ENCODE data around the gene NCAM1.

Gene NCAM1

DNA sequence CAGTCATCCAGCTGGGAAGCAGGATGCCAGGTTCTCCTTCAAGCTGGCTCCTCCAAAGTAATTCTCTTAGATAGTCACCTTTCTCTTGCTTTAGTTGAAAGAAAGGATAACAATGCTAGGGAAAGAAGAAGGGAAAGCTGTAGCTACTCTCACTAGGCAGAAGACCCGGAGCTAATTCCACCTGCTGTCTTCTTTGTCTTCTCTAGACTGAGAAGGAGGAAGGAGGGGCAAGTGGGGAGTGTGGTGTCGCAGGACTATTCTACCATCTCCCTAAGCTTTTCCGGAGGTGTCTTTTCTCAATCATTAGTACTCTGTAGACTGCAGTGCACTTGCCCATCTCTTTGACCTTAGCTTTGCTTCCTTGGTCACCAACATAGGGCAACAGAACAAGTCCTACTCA is 162.8 kb downstream of the NCAM1 start:
- no peaks in the 10 kb centered on the region for H3K36me3 ChIP-seq (ENCODE audit: control insufficient read depth in 2 of 2, insufficient read depth in 1 of 2, low read length in 2 of 2)
- no peak for TF ChIP-seq BCL11B (tag by site-specific recombination; IDR thresholded peaks at IDR 0.05; ENCODE audit: low read depth)
- TF ChIP-seq ZNF175 (tag by site-specific recombination; IDR thresholded peaks at IDR 0.05): no peak
- TF ChIP-seq YY1 (tag by site-specific recombination; IDR thresholded peaks at IDR 0.05): no peak
- H3K27ac ChIP-seq (ENCODE audit: extremely low read depth, low read depth, low read length): no peak overlapping the region
- no peak overlapping the region for H3K4me3 ChIP-seq (ENCODE audit: low read depth, low read length)
- POLR2A ChIA-PET: no interaction called here
- 0 out of 2 replicates have a peak, but pooled peaks cover 2% of the 10 kb centered on the region for H3K4me1 ChIP-seq (ENCODE audit: control insufficient read depth, insufficient read depth, low read length)
- no peaks in the 10 kb centered on the region for H3K9me3 ChIP-seq (ENCODE audit: control insufficient read depth, insufficient read depth, low read depth, low read length)
- CTCF ChIA-PET: interaction anchor here (0.6 to 2.2 kb wide), 5 partner anchors 9 to 1141 kb away, joined by 3 to 7 read pairs (median 4); no protein-coding TSS in a partner anchor

DNA sequence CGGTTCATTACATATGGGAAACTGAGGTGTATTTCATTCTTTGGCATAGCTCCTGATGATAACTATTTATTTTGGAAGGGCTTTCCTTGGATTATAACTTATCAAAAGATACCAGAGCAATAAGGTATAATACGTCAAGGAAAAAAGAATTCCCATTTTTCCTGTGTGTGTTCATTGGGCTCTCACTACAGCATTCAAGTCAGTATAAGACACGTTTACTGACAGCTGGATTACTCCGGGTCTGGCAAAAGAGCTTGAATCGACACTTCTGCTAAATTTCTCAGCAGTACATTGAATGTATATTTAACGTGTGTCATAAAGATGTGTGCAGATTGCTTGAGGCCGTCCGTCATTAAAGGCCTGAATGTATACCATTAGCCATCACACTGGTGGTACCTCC is 163.4 kb downstream of the NCAM1 start:
- no peaks in the 10 kb centered on the region for H3K9me3 ChIP-seq (ENCODE audit: control insufficient read depth, insufficient read depth, low read depth, low read length)
- H3K4me3 ChIP-seq (ENCODE audit: low read depth, low read length): no peak overlapping the region
- no peaks in the 10 kb centered on the region for H3K36me3 ChIP-seq (ENCODE audit: control insufficient read depth in 2 of 2, insufficient read depth in 1 of 2, low read length in 2 of 2)
- H3K4me1 ChIP-seq (ENCODE audit: control insufficient read depth, insufficient read depth, low read length): 0 out of 2 replicates have a peak, but pooled peaks cover 2% of the 10 kb centered on the region
- H3K27ac ChIP-seq (ENCODE audit: extremely low read depth, low read depth, low read length): no peak overlapping the region
- POLR2A ChIA-PET: no interaction called here
- TF ChIP-seq ZNF423 (tag by site-specific recombination; IDR thresholded peaks at IDR 0.05): no peak
- TF ChIP-seq, protein P1, sequence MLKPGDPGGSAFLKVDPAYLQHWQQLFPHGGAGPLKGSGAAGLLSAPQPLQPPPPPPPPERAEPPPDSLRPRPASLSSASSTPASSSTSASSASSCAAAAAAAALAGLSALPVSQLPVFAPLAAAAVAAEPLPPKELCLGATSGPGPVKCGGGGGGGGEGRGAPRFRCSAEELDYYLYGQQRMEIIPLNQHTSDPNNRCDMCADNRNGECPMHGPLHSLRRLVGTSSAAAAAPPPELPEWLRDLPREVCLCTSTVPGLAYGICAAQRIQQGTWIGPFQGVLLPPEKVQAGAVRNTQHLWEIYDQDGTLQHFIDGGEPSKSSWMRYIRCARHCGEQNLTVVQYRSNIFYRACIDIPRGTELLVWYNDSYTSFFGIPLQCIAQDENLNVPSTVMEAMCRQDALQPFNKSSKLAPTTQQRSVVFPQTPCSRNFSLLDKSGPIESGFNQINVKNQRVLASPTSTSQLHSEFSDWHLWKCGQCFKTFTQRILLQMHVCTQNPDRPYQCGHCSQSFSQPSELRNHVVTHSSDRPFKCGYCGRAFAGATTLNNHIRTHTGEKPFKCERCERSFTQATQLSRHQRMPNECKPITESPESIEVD (tag by site-specific recombination; IDR thresholded peaks at IDR 0.05): no peak
- no peak for TF ChIP-seq ZNF707 (tag by site-specific recombination; IDR thresholded peaks at IDR 0.05)
- no peak for TF ChIP-seq ZNF341 (tag by site-specific recombination; IDR thresholded peaks at IDR 0.05; ENCODE audit: low read depth)
- TF ChIP-seq ZNF404 (tag by site-specific recombination; IDR thresholded peaks at IDR 0.05): no peak
- no peak for TF ChIP-seq KLF1 (tag by site-specific recombination; IDR thresholded peaks at IDR 0.05)
- TF ChIP-seq ZNF830 (tag by site-specific recombination; IDR thresholded peaks at IDR 0.05; ENCODE audit: low read depth): no peak
- TF ChIP-seq ZNF121 (tag by site-specific recombination; IDR thresholded peaks at IDR 0.05): no peak
- TF ChIP-seq ZNF837 (tag by site-specific recombination; IDR thresholded peaks at IDR 0.05): no peak
- TF ChIP-seq ZNF585B (tag by site-specific recombination; IDR thresholded peaks at IDR 0.05): no peak
- TF ChIP-seq ZNF610 (tag by site-specific recombination; IDR thresholded peaks at IDR 0.05; ENCODE audit: borderline replicate concordance): no peak
- TF ChIP-seq, protein P2, sequence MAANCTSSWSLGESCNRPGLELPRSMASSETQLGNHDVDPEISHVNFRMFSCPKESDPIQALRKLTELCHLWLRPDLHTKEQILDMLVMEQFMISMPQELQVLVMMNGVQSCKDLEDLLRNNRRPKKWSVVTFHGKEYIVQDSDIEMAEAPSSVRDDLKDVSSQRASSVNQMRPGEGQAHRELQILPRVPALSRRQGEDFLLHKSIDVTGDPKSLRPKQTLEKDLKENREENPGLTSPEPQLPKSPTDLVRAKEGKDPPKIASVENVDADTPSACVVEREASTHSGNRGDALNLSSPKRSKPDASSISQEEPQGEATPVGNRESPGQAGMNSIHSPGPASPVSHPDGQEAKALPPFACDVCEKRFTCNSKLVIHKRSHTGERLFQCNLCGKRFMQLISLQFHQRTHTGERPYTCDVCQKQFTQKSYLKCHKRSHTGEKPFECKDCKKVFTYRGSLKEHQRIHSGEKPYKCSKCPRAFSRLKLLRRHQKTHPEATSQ (tag by site-specific recombination; IDR thresholded peaks at IDR 0.05): no peak
- TF ChIP-seq PRDM1 (tag by site-specific recombination; IDR thresholded peaks at IDR 0.05): no peak
- no peak for TF ChIP-seq ZSCAN30 (tag by site-specific recombination; IDR thresholded peaks at IDR 0.05)
- no peak for TF ChIP-seq ZFP37 (tag by site-specific recombination; IDR thresholded peaks at IDR 0.05)
- no peak for TF ChIP-seq ZNF335 (tag by site-specific recombination; conservative IDR thresholded peaks at IDR 0.05)
- CTCF ChIA-PET: interaction anchor here (0.6 to 2.2 kb wide), 5 partner anchors 10 to 1140 kb away, joined by 3 to 7 read pairs (median 4); no protein-coding TSS in a partner anchor

DNA sequence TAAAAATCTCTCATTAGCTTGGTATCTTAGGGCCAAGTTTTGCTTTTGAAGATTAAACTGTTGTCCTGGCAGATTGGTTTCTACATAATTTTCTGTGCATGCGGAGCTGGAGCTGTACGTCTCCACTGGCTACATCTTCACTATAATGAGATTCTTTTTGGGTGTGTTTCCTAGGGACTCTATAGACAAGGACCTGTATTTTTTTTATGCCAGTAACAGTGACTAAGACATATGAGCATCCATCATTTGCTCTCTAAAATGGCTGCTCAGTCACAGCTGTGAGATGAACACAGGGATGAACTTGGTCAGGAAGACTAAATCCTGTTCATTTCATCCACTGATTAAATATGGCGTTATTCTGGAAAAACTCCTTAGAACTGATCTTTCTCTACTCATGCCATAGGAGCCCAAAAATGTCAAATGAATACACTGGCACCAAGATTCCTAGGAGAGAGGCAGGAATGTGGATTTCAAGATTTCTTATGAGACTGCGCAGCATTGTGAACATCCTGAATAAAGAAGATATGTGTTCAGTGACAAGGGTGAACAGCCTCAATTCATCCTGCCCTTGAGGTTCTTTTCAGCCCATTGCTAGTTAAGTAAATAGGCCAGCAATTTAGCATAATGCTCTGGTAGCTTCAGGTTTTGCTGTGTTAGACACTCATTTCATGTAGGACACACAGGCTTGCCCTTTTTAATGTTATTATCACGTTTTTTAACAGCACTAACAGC is 168.2 kb downstream of the NCAM1 start:
- TF ChIP-seq ZSCAN30 (tag by site-specific recombination; IDR thresholded peaks at IDR 0.05) (no peak), ZBTB1 (tag by site-specific recombination; IDR thresholded peaks at IDR 0.05) (no peak), ZNF600 (tag by site-specific recombination; IDR thresholded peaks at IDR 0.05) (no peak), ZNF37A (tag by site-specific recombination; IDR thresholded peaks at IDR 0.05) (no peak), ZNF473 (tag by site-specific recombination; IDR thresholded peaks at IDR 0.05) (no peak), BCL11B (tag by site-specific recombination; IDR thresholded peaks at IDR 0.05; ENCODE audit: low read depth) (no peak), SALL2 (tag by site-specific recombination; IDR thresholded peaks at IDR 0.05; ENCODE audit: borderline replicate concordance) (no peak)
- TF ChIP-seq, protein P3, sequence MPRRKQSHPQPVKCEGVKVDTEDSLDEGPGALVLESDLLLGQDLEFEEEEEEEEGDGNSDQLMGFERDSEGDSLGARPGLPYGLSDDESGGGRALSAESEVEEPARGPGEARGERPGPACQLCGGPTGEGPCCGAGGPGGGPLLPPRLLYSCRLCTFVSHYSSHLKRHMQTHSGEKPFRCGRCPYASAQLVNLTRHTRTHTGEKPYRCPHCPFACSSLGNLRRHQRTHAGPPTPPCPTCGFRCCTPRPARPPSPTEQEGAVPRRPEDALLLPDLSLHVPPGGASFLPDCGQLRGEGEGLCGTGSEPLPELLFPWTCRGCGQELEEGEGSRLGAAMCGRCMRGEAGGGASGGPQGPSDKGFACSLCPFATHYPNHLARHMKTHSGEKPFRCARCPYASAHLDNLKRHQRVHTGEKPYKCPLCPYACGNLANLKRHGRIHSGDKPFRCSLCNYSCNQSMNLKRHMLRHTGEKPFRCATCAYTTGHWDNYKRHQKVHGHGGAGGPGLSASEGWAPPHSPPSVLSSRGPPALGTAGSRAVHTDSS (tag by site-specific recombination; IDR thresholded peaks at IDR 0.05): no peak
- H3K36me3 ChIP-seq (ENCODE audit: control insufficient read depth in 2 of 2, insufficient read depth in 1 of 2, low read length in 2 of 2): no peaks in the 10 kb centered on the region
- CTCF ChIA-PET: interaction anchor here (0.7 to 0.8 kb wide), 2 partner anchors 8 to 43 kb away, joined by 3 to 4 read pairs; no protein-coding TSS in a partner anchor
- H3K9me3 ChIP-seq (ENCODE audit: control insufficient read depth, insufficient read depth, low read depth, low read length): no peaks in the 10 kb centered on the region
- H3K4me1 ChIP-seq (ENCODE audit: control insufficient read depth, insufficient read depth, low read length): 0 out of 2 replicates have a peak, but pooled peaks cover 2% of the 10 kb centered on the region
- POLR2A ChIA-PET: no interaction called here
- H3K4me3 ChIP-seq (ENCODE audit: low read depth, low read length): no peak overlapping the region
- H3K27ac ChIP-seq (ENCODE audit: extremely low read depth, low read depth, low read length): no peak overlapping the region

Data from HEK293 (cell line).